Suppressor macrophage (primary cell): ENCODE data around the gene RUNX1.

Experiments used
- DNase-seq, 4 experiments: peaks; one replicate each; pipeline ENCODE4 v3.0.0-alpha.2; 2020 to 2022

The RUNX1 gene

DNA sequence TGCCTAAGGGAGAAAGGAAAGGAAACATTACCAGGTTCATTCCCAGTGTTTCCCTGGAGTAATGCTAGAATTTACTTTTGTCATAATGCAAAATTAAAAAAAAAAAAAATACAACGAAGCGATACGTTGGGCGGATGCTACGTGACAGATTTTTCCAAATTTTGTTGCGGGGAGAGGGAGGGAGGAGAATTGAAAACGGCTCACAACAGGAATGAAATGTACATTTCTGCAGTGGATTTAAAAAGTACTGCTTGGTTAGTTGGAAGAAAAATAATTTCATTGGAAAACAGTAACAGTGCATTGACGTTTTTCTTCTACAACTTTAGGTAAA is 157.5 kb downstream of the RUNX1 start:
- no peak for DNase-seq

DNA sequence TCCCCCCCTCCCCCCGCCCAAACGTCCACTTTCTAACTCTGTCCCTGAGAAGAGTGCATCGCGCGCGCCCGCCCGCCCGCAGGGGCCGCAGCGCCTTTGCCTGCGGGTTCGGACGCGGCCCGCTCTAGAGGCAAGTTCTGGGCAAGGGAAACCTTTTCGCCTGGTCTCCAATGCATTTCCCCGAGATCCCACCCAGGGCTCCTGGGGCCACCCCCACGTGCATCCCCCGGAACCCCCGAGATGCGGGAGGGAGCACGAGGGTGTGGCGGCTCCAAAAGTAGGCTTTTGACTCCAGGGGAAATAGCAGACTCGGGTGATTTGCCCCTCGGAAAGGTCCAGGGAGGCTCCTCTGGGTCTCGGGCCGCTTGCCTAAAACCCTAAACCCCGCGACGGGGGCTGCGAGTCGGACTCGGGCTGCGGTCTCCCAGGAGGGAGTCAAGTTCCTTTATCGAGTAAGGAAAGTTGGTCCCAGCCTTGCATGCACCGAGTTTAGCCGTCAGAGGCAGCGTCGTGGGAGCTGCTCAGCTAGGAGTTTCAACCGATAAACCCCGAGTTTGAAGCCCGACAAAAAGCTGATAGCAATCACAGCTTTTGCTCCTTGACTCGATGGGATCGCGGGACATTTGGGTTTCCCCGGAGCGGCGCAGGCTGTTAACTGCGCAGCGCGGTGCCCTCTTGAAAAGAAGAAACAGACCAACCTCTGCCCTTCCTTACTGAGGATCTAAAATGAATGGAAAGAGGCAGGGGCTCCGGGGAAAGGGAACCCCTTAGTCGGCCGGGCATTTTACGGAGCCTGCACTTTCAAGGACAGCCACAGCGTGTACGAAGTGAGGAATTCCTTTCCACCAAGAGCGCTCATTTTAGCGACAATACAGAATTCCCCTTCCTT is 158.1 kb downstream of the RUNX1 start:
- DNase-seq, result peak; percentile 28 to 61 (median 55)

DNA sequence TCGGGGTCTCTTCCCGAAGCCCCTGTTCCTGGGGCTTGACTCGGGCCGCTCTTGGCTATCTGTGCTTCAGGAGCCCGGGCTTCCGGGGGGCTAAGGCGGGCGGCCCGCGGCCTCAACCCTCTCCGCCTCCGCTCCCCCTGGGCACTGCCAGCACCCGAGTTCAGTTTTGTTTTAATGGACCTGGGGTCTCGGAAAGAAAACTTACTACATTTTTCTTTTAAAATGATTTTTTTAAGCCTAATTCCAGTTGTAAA is 158.7 kb downstream of the RUNX1 start:
- no peak for DNase-seq

DNA sequence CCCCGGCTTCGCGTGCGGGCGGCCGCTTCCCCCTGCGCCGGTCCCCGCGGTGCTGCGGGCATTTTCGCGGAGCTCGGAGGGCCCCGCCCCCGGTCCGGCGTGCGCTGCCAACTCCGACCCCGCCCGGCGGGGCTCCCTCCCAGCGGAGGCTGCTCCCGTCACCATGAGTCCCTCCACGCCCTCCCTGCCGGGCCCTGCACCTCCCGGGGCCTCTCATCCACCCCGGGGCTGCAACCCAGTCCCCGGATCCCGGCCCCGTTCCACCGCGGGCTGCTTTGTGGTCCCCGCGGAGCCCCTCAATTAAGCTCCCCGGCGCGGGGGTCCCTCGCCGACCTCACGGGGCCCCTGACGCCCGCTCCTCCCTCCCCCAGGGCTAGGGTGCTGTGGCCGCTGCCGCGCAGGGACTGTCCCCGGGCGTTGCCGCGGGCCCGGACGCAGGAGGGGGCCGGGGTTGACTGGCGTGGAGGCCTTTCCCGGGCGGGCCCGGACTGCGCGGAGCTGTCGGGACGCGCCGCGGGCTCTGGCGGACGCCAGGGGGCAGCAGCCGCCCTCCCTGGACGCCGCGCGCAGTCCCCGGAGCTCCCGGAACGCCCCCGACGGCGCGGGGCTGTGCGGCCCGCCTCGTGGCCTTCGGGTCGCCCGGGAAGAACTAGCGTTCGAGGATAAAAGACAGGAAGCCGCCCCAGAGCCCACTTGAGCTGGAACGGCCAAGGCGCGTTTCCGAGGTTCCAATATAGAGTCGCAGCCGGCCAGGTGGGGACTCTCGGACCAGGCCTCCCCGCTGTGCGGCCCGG is 159.2 kb downstream of the RUNX1 start:
- peak; percentile 86 to 95 (median 91) for DNase-seq

DNA sequence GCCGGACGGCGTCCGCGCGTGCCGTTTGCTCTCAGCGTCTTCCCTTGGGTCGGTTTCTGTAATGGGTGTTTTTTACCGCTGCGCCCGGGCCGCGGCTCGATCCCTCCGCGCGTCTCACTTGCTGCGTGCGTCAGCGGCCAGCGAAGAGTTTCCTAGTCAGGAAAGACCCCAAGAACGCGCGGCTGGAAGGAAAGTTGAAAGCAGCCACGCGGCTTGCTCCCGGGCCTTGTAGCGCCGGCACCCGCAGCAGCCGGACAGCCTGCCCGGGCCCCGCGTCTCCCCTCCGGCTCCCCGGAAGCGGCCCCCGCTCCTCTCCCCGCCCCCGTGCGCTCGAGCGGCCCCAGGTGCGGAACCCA is 159.8 kb downstream of the RUNX1 start:
- peak; percentile 61 to 81 (median 66) for DNase-seq

DNA sequence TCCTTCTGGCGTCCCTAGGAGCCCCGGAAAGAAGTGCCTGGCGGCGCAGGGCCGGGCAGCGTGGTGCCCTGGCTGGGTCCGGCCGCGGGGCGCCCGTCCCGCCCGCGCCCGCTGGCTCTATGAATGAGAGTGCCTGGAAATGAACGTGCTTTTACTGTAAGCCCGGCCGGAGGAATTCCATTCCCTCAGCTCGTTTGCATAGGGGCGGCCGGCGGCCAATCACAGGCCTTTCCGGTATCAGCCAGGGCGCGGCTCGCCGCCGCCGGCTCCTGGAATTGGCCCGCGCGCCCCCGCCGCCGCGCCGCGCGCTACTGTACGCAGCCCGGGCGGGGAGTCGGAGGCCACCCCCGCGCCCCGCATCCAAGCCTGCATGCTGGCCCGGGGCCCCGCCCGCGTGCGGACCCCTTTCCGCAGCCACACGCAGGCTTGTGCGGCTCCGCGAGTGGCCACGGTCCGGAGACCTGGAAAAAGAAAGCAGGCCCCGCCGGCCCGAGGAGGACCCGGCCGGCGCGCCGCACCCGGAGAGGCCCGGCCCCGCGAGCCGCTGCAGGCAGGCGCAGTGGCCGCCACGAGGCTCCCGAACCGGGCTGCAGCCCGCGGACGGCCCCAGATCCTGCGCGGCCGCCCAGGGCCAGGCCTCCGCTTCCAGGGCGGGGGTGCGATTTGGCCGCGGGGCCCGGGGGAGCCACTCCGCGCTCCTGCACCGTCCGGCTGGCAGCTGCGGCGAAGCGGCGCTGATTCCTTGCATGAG is 160.4 kb downstream of the RUNX1 start:
- DNase-seq, result peak; percentile 96 to 98 (median 98)

DNA sequence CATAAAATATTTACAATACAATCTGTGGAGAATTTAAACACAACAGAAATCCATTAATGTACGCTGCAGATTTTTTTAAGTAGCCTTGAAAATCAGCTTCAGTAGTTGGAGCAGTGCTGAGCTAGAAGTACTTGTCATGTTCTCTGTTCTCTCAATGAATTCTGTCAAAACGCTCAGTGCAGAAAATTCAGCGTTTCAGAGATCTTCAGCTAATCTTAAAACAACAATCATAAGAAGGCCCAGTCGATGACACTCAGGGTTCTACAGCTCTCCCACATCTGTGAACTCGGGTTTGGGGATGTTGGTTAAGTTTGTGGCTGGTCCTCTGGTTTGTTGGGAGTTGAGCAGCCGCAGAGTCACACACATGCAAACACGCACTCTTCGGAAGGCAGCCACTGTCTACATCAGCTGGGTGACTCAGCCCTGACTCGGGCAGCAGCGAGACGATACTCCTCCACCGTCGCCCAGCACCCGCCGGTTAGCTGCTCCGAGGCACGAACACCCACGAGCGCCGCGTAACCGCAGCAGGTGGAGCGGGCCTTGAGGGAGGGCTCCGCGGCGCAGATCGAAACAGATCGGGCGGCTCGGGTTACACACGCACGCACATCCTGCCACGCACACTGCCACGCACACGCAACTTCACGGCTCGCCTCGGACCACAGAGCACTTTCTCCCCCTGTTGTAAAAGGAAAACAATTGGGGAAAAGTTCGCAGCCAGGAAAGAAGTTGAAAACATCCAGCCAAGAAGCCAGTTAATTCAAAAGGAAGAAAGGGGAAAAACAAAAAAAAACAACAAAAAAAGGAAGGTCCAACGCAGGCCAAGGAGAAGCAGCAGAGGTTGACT is 161.2 kb downstream of the RUNX1 start:
- peak; percentile 91 to 96 (median 93) for DNase-seq

DNA sequence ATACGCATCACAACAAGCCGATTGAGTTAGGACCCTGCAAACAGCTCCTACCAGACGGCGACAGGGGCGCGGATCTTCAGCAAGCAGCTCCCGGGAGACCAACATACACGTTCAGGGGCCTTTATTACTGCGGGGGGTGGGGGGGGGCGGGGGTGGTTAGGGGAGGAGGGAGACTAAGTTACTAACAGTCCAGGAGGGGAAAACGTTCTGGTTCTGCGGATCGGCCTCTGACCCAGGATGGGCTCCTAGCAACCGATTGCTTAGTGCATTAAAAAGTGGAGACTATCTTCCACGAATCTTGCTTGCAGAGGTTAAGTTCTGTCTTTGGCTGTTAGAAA is 162.0 kb downstream of the RUNX1 start:
- peak in 2 of 4 experiments; percentile 35 to 36 for DNase-seq

DNA sequence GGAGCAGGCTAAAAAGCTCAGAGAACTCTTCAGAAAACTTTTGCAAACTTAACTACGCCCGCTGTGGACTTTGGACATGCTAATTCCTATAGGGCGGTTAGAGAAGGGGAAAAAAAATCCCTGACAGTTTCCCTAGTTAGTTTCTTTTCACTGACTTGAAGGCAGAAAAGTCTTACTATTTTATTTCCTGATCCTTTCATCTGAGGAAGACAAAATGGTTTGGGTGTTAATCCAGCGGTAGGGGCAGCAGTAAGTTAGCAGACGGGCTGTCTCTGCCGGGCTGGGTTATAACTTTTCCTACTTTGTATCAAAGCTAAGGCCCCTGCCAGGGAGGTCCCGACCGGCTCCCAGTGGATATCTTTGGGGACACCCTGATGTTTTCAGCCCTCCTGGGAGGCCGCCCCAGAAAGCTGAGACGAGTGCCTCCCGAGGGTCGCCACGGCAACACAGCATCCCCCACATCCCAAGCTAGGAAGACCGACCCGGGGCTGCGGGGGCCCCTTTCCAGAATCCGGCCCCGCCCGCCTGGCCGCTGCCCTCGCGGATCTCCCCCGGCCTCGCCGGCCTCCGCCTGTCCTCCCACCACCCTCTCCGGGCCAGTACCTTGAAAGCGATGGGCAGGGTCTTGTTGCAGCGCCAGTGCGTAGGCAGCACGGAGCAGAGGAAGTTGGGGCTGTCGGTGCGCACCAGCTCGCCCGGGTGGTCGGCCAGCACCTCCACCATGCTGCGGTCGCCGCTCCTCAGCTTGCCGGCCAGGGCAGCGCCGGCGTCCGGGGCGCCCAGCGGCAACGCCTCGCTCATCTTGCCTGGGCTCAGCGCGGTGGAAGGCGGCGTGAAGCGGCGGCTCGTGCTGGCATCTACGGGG is 162.6 kb downstream of the RUNX1 start:
- DNase-seq, result peak; percentile 48 to 77 (median 66)

DNA sequence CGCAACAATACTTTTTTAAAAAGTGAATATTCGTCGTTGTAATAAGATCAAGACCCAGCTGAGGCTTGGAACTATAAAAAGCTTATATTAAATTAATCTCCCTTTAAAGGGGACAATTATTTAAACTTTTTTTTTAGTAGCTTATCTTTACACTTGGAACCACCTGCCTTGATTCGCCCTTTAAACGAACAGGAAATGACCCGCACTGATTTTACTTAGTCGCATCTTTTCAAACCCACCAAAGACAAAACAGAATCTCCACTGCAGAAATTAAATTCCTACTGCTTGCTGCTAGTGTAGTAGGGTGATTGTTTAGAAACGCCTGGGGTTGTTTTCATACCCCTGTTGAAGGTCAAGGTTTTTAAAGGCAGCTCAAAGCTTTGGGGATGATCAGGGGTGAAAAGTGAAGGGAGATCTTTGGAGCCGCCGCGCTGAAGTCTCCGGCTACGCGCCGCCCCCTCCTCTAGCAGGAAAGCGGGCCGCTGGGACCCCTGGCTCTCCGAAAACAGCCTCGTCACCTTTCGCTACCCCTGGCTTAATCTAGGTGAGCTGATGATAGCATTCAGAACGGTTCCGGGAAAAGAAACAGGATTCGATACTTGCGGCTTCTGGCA is 163.4 kb downstream of the RUNX1 start:
- DNase-seq, result peak in 1 of 4 experiments; percentile 37

DNA sequence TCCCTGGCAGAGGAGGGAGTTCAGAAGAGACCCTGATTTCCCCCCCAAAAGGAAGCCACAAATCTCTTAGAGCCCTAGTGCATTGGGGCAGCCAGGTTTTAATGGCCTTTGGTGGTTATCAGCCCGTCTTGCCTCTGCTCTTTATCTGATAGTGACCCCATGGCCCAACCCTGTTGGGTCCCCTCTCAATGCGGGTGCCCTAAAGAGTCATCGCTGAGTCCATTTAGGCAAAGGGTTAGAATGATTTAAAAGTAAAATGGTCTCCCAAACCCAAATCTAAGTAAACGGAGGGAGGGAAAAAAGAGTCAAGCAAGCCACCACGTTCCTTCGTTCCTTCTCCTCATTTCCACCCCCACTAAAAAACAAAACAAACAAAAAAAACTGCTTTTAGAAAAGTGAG is 164.0 kb downstream of the RUNX1 start:
- DNase-seq, result peak in 2 of 4 experiments; percentile 27 to 32

DNA sequence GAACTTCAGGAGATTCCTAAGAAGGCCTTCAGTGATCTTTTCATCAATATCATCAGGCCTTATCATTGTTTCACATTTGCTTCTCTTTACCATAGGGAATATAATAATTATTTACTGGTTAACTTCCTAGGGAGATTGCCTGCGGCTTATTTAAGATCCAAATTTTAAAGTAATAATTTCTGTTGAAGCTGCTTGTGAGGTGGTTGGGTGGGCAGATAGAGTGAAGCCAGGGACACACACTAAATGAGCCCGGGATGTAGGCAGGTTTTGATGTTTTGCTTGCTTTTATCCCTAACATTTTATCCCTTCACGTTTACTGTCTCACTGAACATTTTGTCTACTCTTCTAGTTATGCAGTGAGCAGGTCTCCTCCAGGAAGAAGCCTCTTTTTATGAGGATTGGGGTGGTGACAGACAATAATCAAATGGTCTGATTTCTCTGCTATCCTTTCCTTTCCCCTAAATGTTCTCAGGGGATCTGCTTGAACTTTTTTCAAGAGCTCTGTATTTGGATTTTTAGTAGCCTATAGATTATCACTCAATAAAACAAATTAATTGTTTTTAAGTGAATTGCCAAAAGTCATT is 164.7 kb downstream of the RUNX1 start:
- DNase-seq, result no peak

DNA sequence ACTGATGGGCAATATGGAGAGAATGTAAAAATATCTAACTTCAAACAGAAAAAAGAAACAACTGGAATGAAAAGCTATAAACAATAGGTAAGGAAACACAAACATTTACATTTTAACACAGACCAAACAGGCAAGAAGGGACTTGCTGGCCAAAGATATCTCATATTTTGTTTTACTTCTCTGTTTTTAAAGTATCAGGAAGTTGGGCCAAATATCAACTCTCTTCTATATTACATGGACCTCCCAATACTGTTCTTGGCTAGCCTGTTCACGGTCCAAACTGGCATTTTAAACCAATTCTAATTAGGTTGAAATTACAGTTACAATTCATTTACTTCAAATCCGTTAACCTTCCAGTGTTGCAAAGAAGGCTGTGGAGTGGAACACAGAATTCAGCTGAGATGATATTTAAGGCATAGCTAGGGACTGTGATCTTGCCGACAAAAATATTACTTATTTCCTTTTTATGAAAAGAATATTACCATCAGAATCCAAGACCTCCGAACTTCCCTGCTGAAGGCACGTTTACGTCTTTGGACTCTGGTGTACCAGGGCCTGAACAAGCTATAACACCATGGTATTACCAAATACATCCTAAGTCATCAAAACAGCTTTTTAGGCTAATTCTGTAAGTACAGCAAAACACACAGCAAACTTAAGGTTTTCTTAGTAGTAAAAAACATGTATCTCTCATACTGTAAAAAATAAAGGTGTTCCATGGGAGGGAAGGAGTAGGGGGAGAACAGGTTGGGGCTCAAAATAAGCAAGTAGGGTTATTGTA is 165.4 kb downstream of the RUNX1 start:
- peak in 3 of 4 experiments; percentile 21 to 64 (median 56) for DNase-seq

DNA sequence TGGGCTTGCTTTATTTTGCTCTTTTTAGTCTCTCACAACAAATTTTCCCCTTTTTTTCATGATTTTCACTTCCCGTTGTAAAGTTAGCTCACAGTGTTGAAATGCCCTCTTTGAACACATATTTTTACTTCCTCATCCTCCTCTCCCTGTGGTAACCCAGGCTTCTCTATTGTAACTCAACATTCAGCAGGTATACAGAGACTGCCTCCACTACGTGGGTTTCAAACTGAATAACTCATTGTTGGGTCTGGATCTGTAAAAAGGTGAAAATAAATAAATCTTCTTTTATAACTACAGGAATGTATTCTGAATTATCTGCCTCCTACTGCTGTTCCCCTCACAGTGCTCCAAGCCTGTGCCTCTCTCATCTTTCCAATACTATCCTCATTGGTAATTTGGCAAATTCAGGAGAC is 166.4 kb downstream of the RUNX1 start:
- peak; percentile 47 to 88 (median 71) for DNase-seq

DNA sequence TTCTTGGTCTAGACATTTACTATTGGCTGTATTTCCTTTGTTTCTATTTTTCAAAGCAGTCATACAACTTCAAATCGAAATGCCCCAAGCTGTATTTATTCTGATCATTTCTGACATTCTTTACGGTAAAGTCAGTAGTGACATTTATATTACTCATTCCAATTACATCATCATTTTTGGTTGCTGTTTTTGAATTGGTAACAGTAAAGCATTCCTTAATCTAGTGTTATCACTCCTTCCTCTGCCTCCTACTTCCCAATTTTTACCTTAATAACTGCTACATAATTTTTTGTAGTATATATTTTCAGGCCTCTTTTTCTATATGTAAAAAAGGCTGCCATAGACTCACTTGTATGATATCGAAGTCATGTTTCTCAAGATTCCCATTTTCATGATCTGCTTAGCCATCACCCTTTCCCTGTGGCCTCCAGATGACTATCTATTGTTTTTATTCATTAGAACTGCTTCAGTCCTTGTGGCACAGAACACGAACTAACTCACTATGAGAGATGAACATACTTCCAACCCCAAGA is 167.2 kb downstream of the RUNX1 start:
- DNase-seq, result peak in 2 of 4 experiments; percentile 48 to 55

DNA sequence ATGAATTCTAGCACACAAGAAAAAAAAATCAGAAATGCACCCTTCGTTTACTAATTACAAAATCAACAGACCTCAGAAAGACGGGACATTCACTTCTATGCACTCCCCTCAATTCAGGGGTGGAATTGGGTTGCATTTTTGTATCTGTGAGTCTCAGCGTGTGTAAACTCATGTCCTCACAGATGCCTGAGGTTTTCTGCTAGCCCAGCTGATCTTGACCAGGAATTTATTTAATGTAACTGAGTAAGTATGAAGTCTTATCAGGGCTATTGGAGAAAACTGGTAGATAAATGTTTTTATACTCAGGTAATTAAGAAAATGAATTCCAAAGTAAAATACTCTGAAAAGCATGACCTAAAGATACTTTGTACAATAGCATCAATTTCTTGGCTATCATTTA is 167.7 kb downstream of the RUNX1 start:
- no peak for DNase-seq

DNA sequence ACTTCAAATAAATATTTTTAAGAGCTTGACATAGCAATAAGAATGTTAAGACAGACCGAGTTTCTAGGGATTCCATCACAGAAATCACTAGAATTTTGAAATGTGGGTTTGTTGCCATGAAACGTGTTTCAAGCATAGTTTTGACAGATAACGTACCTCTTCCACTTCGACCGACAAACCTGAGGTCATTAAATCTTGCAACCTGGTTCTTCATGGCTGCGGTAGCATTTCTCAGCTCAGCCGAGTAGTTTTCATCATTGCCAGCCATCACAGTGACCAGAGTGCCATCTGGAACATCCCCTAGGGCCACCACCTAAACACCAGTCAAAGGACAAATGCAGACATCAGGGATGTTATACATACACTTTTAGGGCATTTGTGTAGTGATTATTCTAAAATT is 168.7 kb downstream of the RUNX1 start:
- no peak for DNase-seq

DNA sequence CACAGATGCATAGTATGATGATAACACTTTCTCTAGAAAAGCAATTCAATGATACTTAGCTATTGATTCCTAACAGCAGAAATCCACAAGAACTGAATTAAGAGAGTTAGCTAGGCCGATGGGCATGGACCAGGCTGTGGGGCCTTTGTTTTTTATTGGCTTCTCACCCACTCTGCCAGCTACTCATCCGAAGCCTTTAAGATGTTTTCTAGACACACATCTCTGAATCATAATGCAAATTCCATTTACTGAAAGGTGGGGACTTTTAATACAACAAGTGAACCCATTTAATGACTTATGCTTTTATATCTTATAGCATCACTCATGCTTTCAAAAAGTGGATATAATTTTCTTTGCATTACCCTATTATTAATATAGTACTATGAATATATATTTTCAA is 170.2 kb downstream of the RUNX1 start:
- no peak for DNase-seq

DNA sequence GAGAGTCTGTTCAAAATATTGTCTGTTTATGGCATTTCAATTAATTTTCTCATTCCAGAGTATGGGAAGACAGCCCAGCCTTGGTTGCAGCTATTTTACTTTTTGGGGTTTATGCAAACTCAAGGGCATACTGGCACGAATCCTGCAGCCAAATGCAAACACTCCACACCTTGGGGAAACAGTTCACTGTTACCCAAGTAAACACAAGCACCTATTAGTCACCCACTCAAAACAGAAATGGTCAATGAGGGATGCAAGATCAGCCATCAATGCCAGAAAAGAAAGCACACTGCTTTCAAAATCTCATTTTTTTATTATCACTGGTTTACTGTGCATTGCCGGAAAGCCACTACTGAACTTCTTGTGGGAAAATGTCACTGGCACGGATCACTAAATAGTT is 170.6 kb downstream of the RUNX1 start:
- DNase-seq, result no peak
